ENCODE results near the gene OR4C3. TPM values are rescaled to one million over a fixed set of nuclear protein-coding genes. Genes with fewer than 3 reads are reported as not detected.

OR4C3 gene
- not detected for total RNA-seq

DNA sequence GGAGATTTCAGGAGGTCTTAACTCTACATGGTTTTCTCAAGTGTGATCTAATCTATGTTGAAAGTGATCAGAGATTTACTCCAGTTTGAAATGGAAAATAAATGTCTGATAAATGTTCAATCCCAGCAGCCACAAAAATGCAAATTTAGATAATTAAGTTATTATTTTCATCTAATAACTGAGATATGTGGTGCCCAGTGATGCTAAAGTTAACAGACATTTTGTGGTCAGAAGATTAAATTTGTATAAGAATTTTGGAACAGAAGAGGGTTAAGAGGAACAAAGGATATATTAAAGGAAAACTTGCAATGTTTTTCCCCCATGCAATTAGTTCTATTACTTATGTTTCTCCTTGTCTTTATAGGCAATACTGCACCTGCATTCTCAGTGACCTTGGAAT, at the start of gene OR4C3:
Gene OR4C3 (plus strand): TSS at position 301 of the 400 bp plus-strand sequence. CDS start 102 bp downstream, outside the sequence.

DNA sequence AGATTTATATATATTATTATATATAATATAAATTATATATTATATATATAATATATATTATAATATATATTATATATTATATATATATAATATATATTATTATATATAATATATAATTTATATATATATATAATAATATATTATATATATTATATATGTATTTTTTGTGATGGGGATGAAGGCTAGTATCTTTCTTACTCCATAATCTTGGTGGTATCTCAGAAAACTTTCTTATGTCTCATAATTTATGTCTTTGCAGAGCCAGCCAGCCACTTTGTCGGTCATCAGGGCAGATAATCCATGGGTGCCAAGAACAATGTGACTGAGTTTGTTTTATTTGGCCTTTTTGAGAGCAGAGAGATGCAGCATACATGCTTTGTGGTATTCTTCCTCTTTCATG, 18.8 kb upstream of the OR4C3 start, which contains the start of gene OR4S1:
Gene OR4S1 (plus strand): TSS at position 301 of the 400 bp plus-strand sequence. CDS start 0 bp downstream, at position 301.

DNA sequence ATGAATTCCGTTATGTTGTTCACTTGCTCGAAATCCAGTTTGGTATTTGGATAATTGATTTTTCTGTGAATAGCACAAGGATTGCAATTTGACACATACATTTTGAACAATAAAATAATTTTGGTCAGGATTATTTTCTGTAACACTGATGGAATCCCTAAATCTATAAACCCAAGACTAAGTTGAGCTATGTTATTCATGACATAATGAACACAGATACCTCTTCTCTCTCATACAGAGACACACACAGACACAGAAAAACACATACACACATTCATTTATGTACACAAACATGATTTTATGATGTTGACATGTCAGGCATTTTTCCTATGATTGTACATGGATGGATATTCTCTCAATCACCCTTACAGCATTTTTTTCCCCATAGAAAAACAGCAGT, 41.6 kb downstream of the OR4C3 start, which contains the start of gene OR4C5:
Gene OR4C5 (minus strand): TSS at position 101 of the 400 bp plus-strand sequence. CDS start 0 bp downstream, at position 101.

Other genes starting within 250 kb of the OR4C3 start
- gene OR4B1, start 108.1 kb upstream of the OR4C3 start, total RNA-seq = not detected
- gene OR4X2, start 79.8 kb upstream of the OR4C3 start, total RNA-seq = not detected
- gene OR4X1, start 61.1 kb upstream of the OR4C3 start, total RNA-seq = not detected
- not detected for gene OR4S1, start 18.7 kb upstream of the OR4C3 start, total RNA-seq
- not detected for gene OR4C5, start 41.5 kb downstream of the OR4C3 start, total RNA-seq
- gene OR4A47, start 163.9 kb downstream of the OR4C3 start, total RNA-seq = not detected

Data from melanocyte of skin (primary cell).